ENCODE results near the gene USP17L21.
A peak's percentile ranks its signal among the peaks of the same experiment; 100 is the strongest.
"Not testable (repeated sequence)": the region's sequence is repeated elsewhere in the genome, so short reads cannot be mapped to it uniquely, and the experiment has no call there.

The USP17L21 gene, protein sequence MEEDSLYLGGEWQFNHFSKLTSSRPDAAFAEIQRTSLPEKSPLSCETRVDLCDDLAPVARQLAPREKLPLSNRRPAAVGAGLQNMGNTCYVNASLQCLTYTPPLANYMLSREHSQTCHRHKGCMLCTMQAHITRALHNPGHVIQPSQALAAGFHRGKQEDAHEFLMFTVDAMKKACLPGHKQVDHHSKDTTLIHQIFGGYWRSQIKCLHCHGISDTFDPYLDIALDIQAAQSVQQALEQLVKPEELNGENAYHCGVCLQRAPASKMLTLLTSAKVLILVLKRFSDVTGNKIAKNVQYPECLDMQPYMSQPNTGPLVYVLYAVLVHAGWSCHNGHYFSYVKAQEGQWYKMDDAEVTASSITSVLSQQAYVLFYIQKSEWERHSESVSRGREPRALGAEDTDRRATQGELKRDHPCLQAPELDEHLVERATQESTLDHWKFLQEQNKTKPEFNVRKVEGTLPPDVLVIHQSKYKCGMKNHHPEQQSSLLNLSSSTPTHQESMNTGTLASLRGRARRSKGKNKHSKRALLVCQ

DNA sequence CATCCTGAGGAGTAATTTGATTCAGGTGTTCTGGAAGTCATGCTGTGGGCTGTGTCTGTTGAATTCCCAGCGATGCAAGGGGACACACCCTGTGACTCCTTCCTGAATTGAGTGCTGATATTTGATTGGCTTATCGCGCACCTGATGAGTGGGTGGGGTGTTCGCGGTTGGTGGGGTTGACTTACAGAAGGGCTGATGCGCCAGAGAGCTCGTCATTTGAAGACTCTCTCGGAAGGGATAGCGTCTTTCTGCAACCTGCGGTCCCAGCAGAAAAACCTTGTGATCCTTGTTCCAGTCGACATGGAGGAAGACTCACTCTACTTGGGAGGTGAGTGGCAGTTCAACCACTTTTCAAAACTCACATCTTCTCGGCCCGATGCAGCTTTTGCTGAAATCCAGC is at the start of gene USP17L21:
TSS of gene USP17L21 (plus strand) at position 301 of the 400 bp plus-strand sequence. CDS start at position 301, 0 bp downstream.
- not testable (repeated sequence) for DNase-seq

DNA sequence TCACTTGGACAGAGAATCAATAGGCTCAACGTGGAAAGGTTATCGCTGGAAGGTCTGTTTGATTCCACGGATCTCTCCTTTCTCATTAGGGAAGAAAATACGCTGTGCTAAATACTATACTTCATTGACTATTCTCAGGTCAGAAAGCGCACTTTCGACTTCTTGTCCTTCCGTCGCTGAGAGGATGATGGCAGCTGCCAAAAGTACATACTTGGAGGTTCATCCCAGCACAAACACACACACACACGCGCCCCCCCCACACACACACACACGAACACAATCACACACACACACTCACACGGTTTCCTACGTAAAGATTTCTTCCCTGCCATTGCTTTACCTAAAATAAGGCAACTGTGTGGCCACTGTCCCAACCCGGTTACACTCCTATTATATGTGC is 48.0 kb upstream of the USP17L21 start:
- not testable (repeated sequence) for DNase-seq

DNA sequence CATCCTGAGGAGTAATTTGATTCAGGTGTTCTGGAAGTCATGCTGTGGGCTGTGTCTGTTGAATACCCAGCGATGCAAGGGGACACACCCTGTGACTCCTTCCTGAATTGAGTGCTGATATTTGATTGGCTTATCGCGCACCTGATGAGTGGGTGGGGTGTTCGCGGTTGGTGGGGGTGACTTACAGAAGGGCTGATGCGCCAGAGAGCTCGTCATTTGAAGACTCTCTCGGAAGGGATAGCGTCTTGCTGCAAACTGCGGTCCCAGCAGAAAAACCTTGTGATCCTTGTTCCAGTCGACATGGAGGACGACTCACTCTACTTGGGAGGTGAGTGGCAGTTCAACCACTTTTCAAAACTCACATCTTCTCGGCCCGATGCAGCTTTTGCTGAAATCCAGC is 47.6 kb upstream of the USP17L21 start, which contains the start of gene USP17L11:
TSS of gene USP17L11 (plus strand) at position 301 of the 400 bp plus-strand sequence. CDS start at position 301, 0 bp downstream.
- not testable (repeated sequence) for DNase-seq

DNA sequence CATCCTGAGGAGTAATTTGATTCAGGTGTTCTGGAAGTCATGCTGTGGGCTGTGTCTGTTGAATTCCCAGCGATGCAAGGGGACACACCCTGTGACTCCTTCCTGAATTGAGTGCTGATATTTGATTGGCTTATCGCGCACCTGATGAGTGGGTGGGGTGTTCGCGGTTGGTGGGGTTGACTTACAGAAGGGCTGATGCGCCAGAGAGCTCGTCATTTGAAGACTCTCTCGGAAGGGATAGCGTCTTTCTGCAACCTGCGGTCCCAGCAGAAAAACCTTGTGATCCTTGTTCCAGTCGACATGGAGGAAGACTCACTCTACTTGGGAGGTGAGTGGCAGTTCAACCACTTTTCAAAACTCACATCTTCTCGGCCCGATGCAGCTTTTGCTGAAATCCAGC is 42.8 kb upstream of the USP17L21 start, which contains the start of gene USP17L12:
TSS of gene USP17L12 (plus strand) at position 301 of the 400 bp plus-strand sequence. CDS start at position 301, 0 bp downstream.
- DNase-seq, result not testable (repeated sequence)

DNA sequence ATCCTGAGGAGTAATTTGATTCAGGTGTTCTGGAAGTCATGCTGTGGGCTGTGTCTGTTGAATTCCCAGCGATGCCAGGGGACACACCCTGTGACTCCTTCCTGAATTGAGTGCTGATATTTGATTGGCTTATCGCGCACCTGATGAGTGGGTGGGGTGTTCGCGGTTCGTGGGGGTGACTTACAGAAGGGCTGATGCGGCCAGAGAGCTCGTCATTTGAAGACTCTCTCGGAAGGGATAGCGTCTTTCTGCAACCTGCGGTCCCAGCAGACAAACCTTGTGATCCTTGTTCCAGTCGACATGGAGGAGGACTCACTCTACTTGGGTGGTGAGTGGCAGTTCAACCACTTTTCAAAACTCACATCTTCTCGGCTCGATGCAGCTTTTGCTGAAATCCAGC is 38.1 kb upstream of the USP17L21 start, which contains the start of gene USP17L13:
TSS of gene USP17L13 (plus strand) at position 301 of the 400 bp plus-strand sequence. CDS start at position 301, 0 bp downstream.
- not testable (repeated sequence) for DNase-seq

DNA sequence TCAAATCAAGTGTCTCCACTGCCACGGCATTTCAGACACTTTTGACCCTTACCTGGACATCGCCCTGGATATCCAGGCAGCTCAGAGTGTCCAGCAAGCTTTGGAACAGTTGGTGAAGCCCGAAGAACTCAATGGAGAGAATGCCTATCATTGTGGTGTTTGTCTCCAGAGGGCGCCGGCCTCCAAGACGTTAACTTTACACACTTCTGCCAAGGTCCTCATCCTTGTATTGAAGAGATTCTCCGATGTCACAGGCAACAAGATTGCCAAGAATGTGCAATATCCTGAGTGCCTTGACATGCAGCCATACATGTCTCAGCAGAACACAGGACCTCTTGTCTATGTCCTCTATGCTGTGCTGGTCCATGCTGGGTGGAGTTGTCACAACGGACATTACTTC is 32.4 kb upstream of the USP17L21 start:
- peak; percentile 49 for DNase-seq

DNA sequence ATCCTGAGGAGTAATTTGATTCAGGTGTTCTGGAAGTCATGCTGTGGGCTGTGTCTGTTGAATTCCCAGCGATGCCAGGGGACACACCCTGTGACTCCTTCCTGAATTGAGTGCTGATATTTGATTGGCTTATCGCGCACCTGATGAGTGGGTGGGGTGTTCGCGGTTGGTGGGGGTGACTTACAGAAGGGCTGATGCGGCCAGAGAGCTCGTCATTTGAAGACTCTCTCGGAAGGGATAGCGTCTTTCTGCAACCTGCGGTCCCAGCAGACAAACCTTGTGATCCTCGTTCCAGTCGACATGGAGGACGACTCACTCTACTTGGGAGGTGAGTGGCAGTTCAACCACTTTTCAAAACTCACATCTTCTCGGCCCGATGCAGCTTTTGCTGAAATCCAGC is 28.6 kb upstream of the USP17L21 start, which contains the start of gene USP17L15:
TSS of gene USP17L15 (plus strand) at position 301 of the 400 bp plus-strand sequence. CDS start at position 301, 0 bp downstream.
- DNase-seq, result not testable (repeated sequence)

DNA sequence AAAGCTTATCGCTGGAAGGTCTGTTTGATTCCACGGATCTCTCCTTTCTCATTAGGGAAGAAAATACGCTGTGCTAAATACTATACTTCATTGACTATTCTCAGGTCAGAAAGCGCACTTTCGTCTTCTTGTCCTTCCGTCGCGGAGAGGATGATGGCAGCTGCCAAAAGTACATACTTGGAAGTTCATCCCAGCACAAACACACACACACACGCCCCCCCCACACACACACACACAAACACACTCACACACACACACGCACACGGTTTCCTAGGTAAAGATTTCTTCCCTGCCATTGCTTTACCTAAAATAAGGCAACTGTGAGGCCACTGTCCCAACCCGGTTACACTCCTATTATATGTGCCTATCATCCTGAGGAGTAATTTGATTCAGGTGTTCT is 24.2 kb upstream of the USP17L21 start:
- not testable (repeated sequence) for DNase-seq

DNA sequence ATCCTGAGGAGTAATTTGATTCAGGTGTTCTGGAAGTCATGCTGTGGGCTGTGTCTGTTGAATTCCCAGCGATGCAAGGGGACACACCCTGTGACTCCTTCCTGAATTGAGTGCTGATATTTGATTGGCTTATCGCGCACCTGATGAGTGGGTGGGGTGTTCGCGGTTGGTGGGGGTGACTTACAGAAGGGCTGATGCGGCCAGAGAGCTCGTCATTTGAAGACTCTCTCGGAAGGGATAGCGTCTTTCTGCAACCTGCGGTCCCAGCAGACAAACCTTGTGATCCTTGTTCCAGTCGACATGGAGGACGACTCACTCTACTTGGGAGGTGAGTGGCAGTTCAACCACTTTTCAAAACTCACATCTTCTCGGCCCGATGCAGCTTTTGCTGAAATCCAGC is 19.1 kb upstream of the USP17L21 start, which contains the start of gene USP17L17:
TSS of gene USP17L17 (plus strand) at position 301 of the 400 bp plus-strand sequence. CDS start at position 301, 0 bp downstream.
- DNase-seq, result not testable (repeated sequence)

DNA sequence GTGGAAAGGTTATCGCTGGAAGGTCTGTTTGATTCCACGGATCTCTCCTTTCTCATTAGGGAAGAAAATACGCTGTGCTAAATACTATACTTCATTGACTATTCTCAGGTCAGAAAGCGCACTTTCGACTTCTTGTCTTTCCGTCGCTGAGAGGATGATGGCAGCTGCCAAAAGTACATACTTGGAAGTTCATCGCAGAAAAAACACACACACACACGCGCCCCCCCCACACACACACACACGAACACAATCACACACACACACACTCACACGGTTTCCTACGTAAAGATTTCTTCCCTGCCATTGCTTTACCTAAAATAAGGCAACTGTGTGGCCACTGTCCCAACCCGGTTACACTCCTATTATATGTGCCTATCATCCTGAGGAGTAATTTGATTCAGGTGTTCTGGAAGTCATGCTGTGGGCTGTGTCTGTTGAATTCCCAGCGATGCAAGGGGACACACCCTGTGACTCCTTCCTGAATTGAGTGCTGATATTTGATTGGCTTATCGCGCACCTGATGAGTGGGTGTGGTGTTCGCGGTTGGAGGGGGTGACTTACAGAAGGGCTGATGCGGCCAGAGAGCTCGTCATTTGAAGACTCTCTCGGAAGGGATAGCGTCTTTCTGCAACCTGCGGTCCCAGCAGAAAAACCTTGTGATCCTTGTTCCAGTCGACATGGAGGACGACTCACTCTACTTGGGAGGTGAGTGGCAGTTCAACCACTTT is 14.6 kb upstream of the USP17L21 start, which contains the start of gene USP17L18:
TSS of gene USP17L18 (plus strand) at position 678 of the 728 bp plus-strand sequence. CDS start at position 678, 0 bp downstream.
- peak; percentile 65 for DNase-seq

DNA sequence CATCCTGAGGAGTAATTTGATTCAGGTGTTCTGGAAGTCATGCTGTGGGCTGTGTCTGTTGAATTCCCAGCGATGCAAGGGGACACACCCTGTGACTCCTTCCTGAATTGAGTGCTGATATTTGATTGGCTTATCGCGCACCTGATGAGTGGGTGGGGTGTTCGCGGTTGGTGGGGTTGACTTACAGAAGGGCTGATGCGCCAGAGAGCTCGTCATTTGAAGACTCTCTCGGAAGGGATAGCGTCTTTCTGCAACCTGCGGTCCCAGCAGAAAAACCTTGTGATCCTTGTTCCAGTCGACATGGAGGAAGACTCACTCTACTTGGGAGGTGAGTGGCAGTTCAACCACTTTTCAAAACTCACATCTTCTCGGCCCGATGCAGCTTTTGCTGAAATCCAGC is 9.6 kb upstream of the USP17L21 start, which contains the start of gene USP17L19:
TSS of gene USP17L19 (plus strand) at position 301 of the 400 bp plus-strand sequence. CDS start at position 301, 0 bp downstream.
- DNase-seq, result not testable (repeated sequence)

DNA sequence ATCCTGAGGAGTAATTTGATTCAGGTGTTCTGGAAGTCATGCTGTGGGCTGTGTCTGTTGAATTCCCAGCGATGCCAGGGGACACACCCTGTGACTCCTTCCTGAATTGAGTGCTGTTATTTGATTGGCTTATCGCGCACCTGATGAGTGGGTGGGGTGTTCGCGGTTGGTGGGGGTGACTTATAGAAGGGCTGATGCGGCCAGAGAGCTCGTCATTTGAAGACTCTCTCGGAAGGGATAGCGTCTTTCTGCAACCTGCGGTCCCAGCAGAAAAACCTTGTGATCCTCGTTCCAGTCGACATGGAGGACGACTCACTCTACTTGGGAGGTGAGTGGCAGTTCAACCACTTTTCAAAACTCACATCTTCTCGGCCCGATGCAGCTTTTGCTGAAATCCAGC is 4.8 kb upstream of the USP17L21 start, which contains the start of gene USP17L20:
TSS of gene USP17L20 (plus strand) at position 301 of the 400 bp plus-strand sequence. CDS start at position 301, 0 bp downstream.
- not testable (repeated sequence) for DNase-seq

DNA sequence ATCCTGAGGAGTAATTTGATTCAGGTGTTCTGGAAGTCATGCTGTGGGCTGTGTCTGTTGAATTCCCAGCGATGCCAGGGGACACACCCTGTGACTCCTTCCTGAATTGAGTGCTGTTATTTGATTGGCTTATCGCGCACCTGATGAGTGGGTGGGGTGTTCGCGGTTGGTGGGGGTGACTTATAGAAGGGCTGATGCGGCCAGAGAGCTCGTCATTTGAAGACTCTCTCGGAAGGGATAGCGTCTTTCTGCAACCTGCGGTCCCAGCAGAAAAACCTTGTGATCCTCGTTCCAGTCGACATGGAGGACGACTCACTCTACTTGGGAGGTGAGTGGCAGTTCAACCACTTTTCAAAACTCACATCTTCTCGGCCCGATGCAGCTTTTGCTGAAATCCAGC is 4.6 kb downstream of the USP17L21 start, which contains the start of gene USP17L22:
TSS of gene USP17L22 (plus strand) at position 301 of the 400 bp plus-strand sequence. CDS start at position 301, 0 bp downstream.
- DNase-seq, result not testable (repeated sequence)

DNA sequence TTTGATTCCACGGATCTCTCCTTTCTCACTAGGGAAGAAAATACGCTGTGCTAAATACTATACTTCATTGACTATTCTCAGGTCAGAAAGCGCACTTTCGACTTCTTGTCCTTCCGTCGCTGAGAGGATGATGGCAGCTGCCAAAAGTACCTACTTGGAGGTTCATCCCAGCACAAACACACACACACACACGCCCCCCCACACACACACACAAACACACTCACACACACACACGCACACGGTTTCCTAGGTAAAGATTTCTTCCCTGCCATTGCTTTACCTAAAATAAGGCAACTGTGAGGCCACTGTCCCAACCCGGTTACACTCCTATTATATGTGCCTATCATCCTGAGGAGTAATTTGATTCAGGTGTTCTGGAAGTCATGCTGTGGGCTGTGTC is 9.0 kb downstream of the USP17L21 start:
- DNase-seq, result peak; percentile 69

Measured in activated effector memory CD4-positive, alpha-beta T cell treated with anti-CD3 and anti-CD28 coated beads, Interleukin-2, amount 50 U/mL, for 16 hours (primary cell).